K562 (cell line): ENCODE data around the gene BARD1. TPM values are rescaled to one million over a fixed set of nuclear protein-coding genes. Genes with fewer than 3 reads are reported as not detected.

Experiments
- CHCHD3 ChIP-seq: fragments of 250-450 bp; sonication (Bioruptor Pico); IDR thresholded peaks from 2 replicates; pipeline ENCODE4 v2.1.2; 2022; ENCODE audit warnings: mild to moderate bottlenecking
- ETV6 ChIP-seq, 3 experiments: fragments of 150-350 bp in 1 of 3; sonication (generic) in 1 of 3; formaldehyde crosslinking in 1 of 3; IDR thresholded peaks; 2 replicates each; pipeline versions ENCODE4 v1.6.1 to v1.8.0; 2014 to 2022; ENCODE audit warnings: borderline replicate concordance in 2 of 3, low read depth in 2 of 3, antibody characterized with exemption in 1 of 3, low read length in 1 of 3, mild to moderate bottlenecking in 1 of 3, missing genetic modification reagents in 1 of 3
- GABPB1 ChIP-seq: sonication (generic); formaldehyde crosslinking; IDR thresholded peaks from 2 replicates; pipeline ENCODE4 v1.8.0; 2022; ENCODE audit warnings: mild to moderate bottlenecking, missing genetic modification reagents
- HDAC8 ChIP-seq: fragments of 450-650 bp; IDR thresholded peaks from 2 replicates; pipeline ENCODE4 v1.6.1; 2016; ENCODE audit warnings: mild to moderate bottlenecking, missing genetic modification characterization, moderate library complexity, missing compliant biosample characterization
- HNRNPL ChIP-seq: fragments of 200-400 bp; formaldehyde crosslinking; IDR thresholded peaks from 2 replicates; pipeline ENCODE4 v1.6.1; 2017; ENCODE audit warnings: low read depth, mild to moderate bottlenecking, low read length
- IRF2 ChIP-seq: sonication (generic); formaldehyde crosslinking; IDR thresholded peaks from 2 replicates; pipeline ENCODE4 v1.8.1; 2022; ENCODE audit warnings: mild to moderate bottlenecking, missing genetic modification reagents
- NRF1 ChIP-seq, 2 experiments: fragments of 450-650 bp; IDR thresholded peaks in 1 of 2; conservative IDR thresholded peaks in 1 of 2; 2 replicates each; pipeline ENCODE4 v1.6.1; 2014; ENCODE audit warnings: mild to moderate bottlenecking in 2 of 2
- PCBP1 ChIP-seq: fragments of 200-400 bp; formaldehyde crosslinking; IDR thresholded peaks from 2 replicates; pipeline ENCODE4 v1.6.1; 2018; ENCODE audit warnings: mild to moderate bottlenecking, low read depth, low read length; ENCODE audit not compliant: poor library complexity, severe bottlenecking
- PHF21A ChIP-seq: fragments of 450-650 bp; IDR thresholded peaks from 2 replicates; pipeline ENCODE4 v1.6.1; 2017; ENCODE audit warnings: low read depth, borderline replicate concordance
- SFPQ ChIP-seq: fragments of 200-400 bp; formaldehyde crosslinking; IDR thresholded peaks from 2 replicates; pipeline ENCODE4 v1.6.1; 2017; ENCODE audit warnings: mild to moderate bottlenecking, low read depth, low read length, moderate library complexity
- SLC30A9 ChIP-seq: fragments of 250-450 bp; sonication (Bioruptor Pico); IDR thresholded peaks from 2 replicates; pipeline ENCODE4 v1.8.0; 2022; ENCODE audit warnings: mild to moderate bottlenecking, moderate library complexity
- SMARCA4 ChIP-seq: fragments of 450-650 bp; IDR thresholded peaks from 2 replicates; pipeline ENCODE4 v1.6.1; 2016
- SMARCC2 ChIP-seq: fragments of 450-650 bp; IDR thresholded peaks from 2 replicates; pipeline ENCODE4 v1.6.1; 2017; ENCODE audit warnings: antibody characterized with exemption, moderate library complexity, mild to moderate bottlenecking, low read depth
- TARDBP ChIP-seq: fragments of 450-650 bp; IDR thresholded peaks from 2 replicates; pipeline ENCODE4 v1.6.1; 2016
- YY1 ChIP-seq, 3 experiments: IDR thresholded peaks; 2 replicates each; pipeline ENCODE4 v1.6.1; 2011; ENCODE audit warnings: low read length in 2 of 3, mild to moderate bottlenecking in 2 of 3, moderate library complexity in 2 of 3, borderline replicate concordance in 1 of 3, control low read depth in 1 of 3, low read depth in 1 of 3; ENCODE audit not compliant: insufficient read depth in 3 of 3, insufficient replicate concordance in 2 of 3, control insufficient read depth in 1 of 3, insufficient read length in 1 of 3; ENCODE audit errors: extremely low read depth in 1 of 3
- ZC3H11A ChIP-seq: IDR thresholded peaks from 2 replicates; pipeline ENCODE4 v1.6.1; 2012; ENCODE audit warnings: low read depth, low read length, improper control_type of control experiment
- ZC3H4 ChIP-seq: sonication (generic); formaldehyde crosslinking; IDR thresholded peaks from 2 replicates; pipeline ENCODE4 v1.9.0; 2021; ENCODE audit warnings: missing genetic modification reagents, borderline replicate concordance
- ZFX ChIP-seq: sonication (generic); formaldehyde crosslinking; IDR thresholded peaks from 2 replicates; pipeline ENCODE4 v1.8.0; 2022; ENCODE audit warnings: mild to moderate bottlenecking, missing genetic modification reagents, moderate library complexity
- ZNF143 ChIP-seq: sonication (generic); formaldehyde crosslinking; IDR thresholded peaks from 2 replicates; pipeline ENCODE4 v1.9.0; 2022; ENCODE audit warnings: mild to moderate bottlenecking, missing genetic modification reagents
- ZNF253 ChIP-seq: fragments of 250-450 bp; sonication (Bioruptor Pico); conservative IDR thresholded peaks from 2 replicates; pipeline ENCODE4 v1.6.1; 2021; ENCODE audit warnings: mild to moderate bottlenecking
- ZNF561 ChIP-seq: fragments of 450-650 bp; formaldehyde crosslinking; conservative IDR thresholded peaks from 2 replicates; pipeline ENCODE4 v1.4.0; 2020; ENCODE audit warnings: mild to moderate bottlenecking, moderate library complexity
- ZNF766 ChIP-seq: fragments of 200-800 bp; sonication (Bioruptor generic); conservative IDR thresholded peaks from 2 replicates; pipeline ENCODE4 v1.6.1; 2016; ENCODE audit warnings: missing genetic modification characterization, missing compliant biosample characterization
- ZSCAN29 ChIP-seq: fragments of 450-650 bp; IDR thresholded peaks from 2 replicates; pipeline ENCODE4 v1.6.1; 2017
- ZZZ3 ChIP-seq: fragments of 450-650 bp; IDR thresholded peaks from 2 replicates; pipeline ENCODE4 v1.6.1; 2016; ENCODE audit warnings: antibody characterized with exemption, mild to moderate bottlenecking, moderate library complexity
- polyA plus RNA-seq, 8 experiments: library from polyadenylated mRNA; depleted of rRNA in 4 of 8; stranded (reverse) in 5 of 8; unstranded in 3 of 8; fragments of >200 nt; fragmentation: Nextera tagmentation in 2 of 8; fragmentation: Illumina TruSeq in 1 of 8; extraction: Ambion mirVana in 2 of 8; extraction: Trizol in 1 of 8; gene quantifications; 2 replicates each; pipeline versions ENCODE4 v1.2.1 to v1.2.3, GENCODE V29; 2011 to 2014; ENCODE audit warnings: inconsistent platforms in 1 of 8, missing spikeins in 1 of 8
- total RNA-seq, 7 experiments: library from RNA; depleted of rRNA in 6 of 7; stranded (reverse); fragments of >200 nt in 6 of 7; fragmentation: Illumina TruSeq in 2 of 7; extraction: Trizol in 2 of 7; gene quantifications; 2 replicates each; pipeline versions ENCODE4 v1.2.1 to v1.2.3, GENCODE V29; 2011 to 2021; ENCODE audit warnings: low replicate concordance in 1 of 7
- TF ChIP-seq, protein P1 (sequence below): sonication (generic); formaldehyde crosslinking; IDR thresholded peaks from 2 replicates; pipeline ENCODE4 v1.9.0; 2022; ENCODE audit warnings: mild to moderate bottlenecking, missing genetic modification reagents

The BARD1 gene
- total and polyA plus RNA-seq, 9 of the 15 experiments (the other 6 are each of a cell fraction or from before 2014, with no cell fraction given): 6.3 to 18.9 (median 11.3) TPM

DNA sequence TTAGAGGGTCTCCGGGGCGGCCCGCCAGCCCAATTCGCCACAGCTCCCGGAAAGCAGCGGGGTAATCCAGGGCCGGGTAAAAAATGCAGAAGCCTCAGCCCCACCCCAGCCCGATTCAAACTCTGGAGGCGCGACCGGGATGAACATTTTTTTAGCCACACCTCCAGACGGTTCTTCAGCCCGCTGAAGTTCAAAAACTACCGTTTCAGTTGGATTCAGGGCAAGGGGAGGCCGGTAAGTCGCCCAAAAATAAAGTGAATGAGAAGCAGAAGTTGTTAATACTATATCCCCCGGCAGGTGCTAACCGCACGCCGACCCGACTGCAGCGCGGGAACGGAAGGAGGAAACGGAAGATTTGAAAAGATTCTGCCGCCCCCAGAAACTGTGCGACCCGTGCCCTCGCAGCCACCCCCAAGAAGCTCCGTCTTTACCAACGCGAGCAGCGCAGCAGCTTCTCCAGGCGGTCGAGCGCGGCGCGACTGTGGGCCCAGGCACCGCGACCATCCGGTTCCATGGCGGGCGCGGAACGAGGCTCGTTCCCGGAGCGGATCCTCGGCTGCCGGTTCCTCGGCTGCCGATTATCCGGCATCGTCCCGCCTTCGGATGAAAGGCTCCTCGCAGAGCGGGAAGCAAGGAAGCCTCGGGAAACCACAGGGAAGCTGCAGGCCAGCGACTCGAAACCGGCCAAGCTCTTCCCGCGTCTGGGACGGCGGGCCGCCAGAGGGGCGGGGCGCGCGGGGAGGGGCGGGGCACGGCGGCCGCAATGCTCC, at the start of gene BARD1 (continued):
- no peak for TF ChIP-seq SFPQ
- TF ChIP-seq ZC3H11A: no peak
- no peak for TF ChIP-seq IRF2 (CRISPR knock-in tag)
- TF ChIP-seq ZNF766 (CRISPR knock-in tag): no peak
- TF ChIP-seq PCBP1: no peak
- no peak for TF ChIP-seq TARDBP
- TF ChIP-seq ZFX: peak; percentile 87
- TF ChIP-seq SMARCC2: no peak
- no peak for TF ChIP-seq HNRNPL
- TF ChIP-seq SMARCA4: no peak
- TF ChIP-seq HDAC8: no peak
- TF ChIP-seq YY1 (IDR thresholded peaks at IDR 0.05; ENCODE audit: borderline replicate concordance in 1 of 3, control insufficient read depth in 1 of 3, extremely low read depth in 1 of 3, insufficient read depth in 3 of 3, insufficient read length in 1 of 3, insufficient replicate concordance in 2 of 3, low read depth in 1 of 3, low read length in 2 of 3): peak in 2 of 3 experiments; percentile 30 to 32
- TF ChIP-seq CHCHD3 (CRISPR knock-in tag): no peak
- TF ChIP-seq ZZZ3: no peak; the same call in 1 of the 2 replicates
- no peak for TF ChIP-seq ZNF561
- TF ChIP-seq, protein P1, sequence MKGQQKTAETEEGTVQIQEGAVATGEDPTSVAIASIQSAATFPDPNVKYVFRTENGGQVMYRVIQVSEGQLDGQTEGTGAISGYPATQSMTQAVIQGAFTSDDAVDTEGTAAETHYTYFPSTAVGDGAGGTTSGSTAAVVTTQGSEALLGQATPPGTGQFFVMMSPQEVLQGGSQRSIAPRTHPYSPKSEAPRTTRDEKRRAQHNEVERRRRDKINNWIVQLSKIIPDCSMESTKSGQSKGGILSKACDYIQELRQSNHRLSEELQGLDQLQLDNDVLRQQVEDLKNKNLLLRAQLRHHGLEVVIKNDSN (CRISPR knock-in tag): no peak
- TF ChIP-seq SLC30A9 (CRISPR knock-in tag): no peak
- TF ChIP-seq ZC3H4 (CRISPR knock-in tag): no peak
- TF ChIP-seq ZNF253 (CRISPR knock-in tag): no peak
- no peak for TF ChIP-seq ZSCAN29
- TF ChIP-seq NRF1 (conservative IDR thresholded peaks at IDR 0.05 in 1 of 2, IDR thresholded peaks at IDR 0.05 in 1 of 2): no peak
- TF ChIP-seq ZNF143 (CRISPR knock-in tag): no peak
- peak; percentile 46; the same call in 1 of the 2 replicates for TF ChIP-seq GABPB1 (CRISPR knock-in tag)
- TF ChIP-seq ETV6 (IDR thresholded peaks at IDR 0.05; ENCODE audit: borderline replicate concordance in 1 of 2, low read depth in 2 of 2, low read length in 1 of 2): no peak
- peak; percentile 54; the same call in 1 of the 2 replicates for TF ChIP-seq ETV6 (CRISPR knock-in tag; IDR thresholded peaks at IDR 0.05; ENCODE audit: borderline replicate concordance)
- TF ChIP-seq PHF21A: peak; percentile 83
